ENCODE data around the gene PARD6G.

PARD6G gene

GRCh38 chr18:80148326-80149199 lies 98.8 kb downstream of the PARD6G start:
- TF ChIP-seq, protein P1, sequence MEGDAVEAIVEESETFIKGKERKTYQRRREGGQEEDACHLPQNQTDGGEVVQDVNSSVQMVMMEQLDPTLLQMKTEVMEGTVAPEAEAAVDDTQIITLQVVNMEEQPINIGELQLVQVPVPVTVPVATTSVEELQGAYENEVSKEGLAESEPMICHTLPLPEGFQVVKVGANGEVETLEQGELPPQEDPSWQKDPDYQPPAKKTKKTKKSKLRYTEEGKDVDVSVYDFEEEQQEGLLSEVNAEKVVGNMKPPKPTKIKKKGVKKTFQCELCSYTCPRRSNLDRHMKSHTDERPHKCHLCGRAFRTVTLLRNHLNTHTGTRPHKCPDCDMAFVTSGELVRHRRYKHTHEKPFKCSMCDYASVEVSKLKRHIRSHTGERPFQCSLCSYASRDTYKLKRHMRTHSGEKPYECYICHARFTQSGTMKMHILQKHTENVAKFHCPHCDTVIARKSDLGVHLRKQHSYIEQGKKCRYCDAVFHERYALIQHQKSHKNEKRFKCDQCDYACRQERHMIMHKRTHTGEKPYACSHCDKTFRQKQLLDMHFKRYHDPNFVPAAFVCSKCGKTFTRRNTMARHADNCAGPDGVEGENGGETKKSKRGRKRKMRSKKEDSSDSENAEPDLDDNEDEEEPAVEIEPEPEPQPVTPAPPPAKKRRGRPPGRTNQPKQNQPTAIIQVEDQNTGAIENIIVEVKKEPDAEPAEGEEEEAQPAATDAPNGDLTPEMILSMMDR (IDR thresholded peaks at IDR 0.05; ENCODE audit: borderline replicate concordance, insufficient read depth, low read depth, low read length) = no peak
- H3K4me3 ChIP-seq (ENCODE audit: low read depth, low read length) = peak overlapping the region; percentile 56

GRCh38 chr18:80147418-80148325 lies 99.6 kb downstream of the PARD6G start:
- H3K4me3 ChIP-seq (ENCODE audit: low read depth, low read length) = peak overlapping the region; percentile 56

DNA sequence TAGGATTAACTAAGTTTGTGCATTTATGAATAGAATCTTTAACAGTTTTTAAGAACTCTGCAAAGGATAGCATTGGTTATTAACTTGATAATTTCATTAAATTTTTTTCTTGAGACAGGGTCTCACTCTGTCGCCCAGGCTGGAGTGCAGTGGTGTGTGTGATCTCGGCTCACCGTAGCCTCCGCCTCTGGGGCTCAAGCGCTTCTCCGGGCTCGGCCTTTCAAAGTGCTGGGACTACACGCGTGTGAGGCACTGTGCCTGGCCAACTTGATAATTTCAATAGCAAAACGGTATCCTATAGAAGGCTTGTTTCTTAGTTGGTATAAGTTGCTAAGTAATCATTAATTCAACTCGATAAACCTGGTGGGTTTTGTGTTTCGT lies 100.3 kb downstream of the PARD6G start:
- TF ChIP-seq, protein P1 (IDR thresholded peaks at IDR 0.05; ENCODE audit: borderline replicate concordance, insufficient read depth, low read depth, low read length) = no peak
- peak overlapping the region; percentile 50 for H3K4me3 ChIP-seq (ENCODE audit: low read depth, low read length)

More at GRCh38 chr18:80147418-80148325, 99.6 kb downstream of the PARD6G start:
- TF ChIP-seq, protein P1 (IDR thresholded peaks at IDR 0.05; ENCODE audit: borderline replicate concordance, insufficient read depth, low read depth, low read length) = no peak

GRCh38 chr18:80145196-80145804 lies 102.0 kb downstream of the PARD6G start:
- no peak overlapping the region for H3K4me3 ChIP-seq (ENCODE audit: low read depth, low read length)
- TF ChIP-seq, protein P1 (IDR thresholded peaks at IDR 0.05; ENCODE audit: borderline replicate concordance, insufficient read depth, low read depth, low read length) = no peak

DNA sequence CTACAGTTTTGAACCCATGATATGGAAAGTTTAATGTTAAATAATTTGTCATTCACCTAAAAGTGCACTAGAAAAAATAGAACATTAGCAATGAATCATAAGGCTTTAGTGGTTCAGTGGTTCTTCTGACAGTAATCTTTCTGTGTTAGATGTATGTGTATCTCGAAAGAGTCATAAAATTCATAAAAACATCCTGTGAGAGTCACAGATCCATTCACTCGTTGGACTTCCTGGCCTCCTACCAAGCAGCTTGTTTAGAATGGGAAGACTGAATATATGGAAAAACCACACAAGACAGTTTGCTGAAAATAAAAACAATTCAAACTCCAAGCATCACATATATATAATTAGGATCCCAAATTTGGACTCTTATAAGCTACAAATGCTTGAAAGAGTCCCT lies 103.4 kb downstream of the PARD6G start:
- no peak overlapping the region for H3K4me3 ChIP-seq (ENCODE audit: low read depth, low read length)
- TF ChIP-seq, protein P1 (IDR thresholded peaks at IDR 0.05; ENCODE audit: borderline replicate concordance, insufficient read depth, low read depth, low read length) = no peak

DNA sequence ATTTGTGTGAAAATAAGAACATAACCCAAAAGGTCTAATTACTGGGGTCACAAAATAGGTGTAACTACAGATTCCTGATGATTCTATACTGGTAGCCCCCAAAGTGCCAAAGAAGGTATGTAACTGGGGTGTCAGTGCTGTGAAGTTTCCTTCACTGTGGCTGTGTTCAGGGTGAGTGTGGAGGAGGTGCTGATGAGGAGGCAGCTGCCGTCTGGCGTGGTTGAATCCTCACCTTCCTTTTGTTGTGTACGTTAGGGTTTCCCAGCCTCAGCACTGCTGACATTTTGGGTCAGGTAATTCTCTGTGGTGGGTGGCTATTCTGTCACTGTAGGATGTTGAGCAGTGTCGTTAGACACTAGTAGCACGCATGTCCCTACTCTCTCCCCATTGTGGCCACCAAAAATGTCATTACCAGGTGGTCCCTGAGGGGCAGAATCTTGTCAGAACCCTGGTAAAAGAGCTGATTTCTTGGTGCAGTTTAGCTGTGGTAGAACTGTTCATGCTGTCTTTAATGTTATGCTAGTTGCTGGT lies 106.8 kb downstream of the PARD6G start:
- no peak overlapping the region for H3K4me3 ChIP-seq (ENCODE audit: low read depth, low read length)
- TF ChIP-seq, protein P1 (IDR thresholded peaks at IDR 0.05; ENCODE audit: borderline replicate concordance, insufficient read depth, low read depth, low read length) = no peak
